GM12892 (cell line): ENCODE data around the gene ZNF865.

ENCODE experiments used
- POLR2A ChIP-seq: IDR thresholded peaks from 2 replicates; pipeline ENCODE4 v1.6.1; 2011; ENCODE audit warnings: low read depth, low read length, control low read depth
- POLR2AphosphoS5 ChIP-seq: IDR thresholded peaks from 2 replicates; pipeline ENCODE4 v1.6.1; 2011; ENCODE audit warnings: low read depth, low read length, control low read depth
- TAF1 ChIP-seq: IDR thresholded peaks from 2 replicates; pipeline ENCODE4 v1.6.1; 2011; ENCODE audit warnings: low read depth, mild to moderate bottlenecking, control low read depth, low read length, borderline replicate concordance

GRCh38 chr19:55624109-55625003 is 18.9 kb downstream of the ZNF865 start, which contains the start of gene ZNF784:
- TF ChIP-seq POLR2A (peak; percentile 86), TAF1 (peak; percentile 94), POLR2AphosphoS5 (peak; percentile 53; the same call in 1 of the 2 replicates)
